K562 (cell line): ENCODE results near the gene DLGAP1. TPM values are rescaled to one million over a fixed set of nuclear protein-coding genes. Genes with fewer than 3 reads are reported as not detected.

Experiments used
- ATAC-seq: fragments of 200-7000 bp; cut with Tn5 transposase; 3 replicates; pipeline ENCODE4 v1.9.1; 2020; ENCODE audit warnings: moderate library complexity
- BruUV-seq: library from RNA; stranded (reverse); fragments of 400-500 nt; replicated peaks from 2 replicates; lab custom pipeline; 2021; lab: Mats Ljungman, UMichigan
- CTCF ChIA-PET: fragments of 300-600 bp; formaldehyde crosslinking; extraction: SDS; loops from one replicate; lab custom pipeline; 2021; ENCODE audit warnings: low intra/inter-chr PET ratio; lab: Yijun Ruan, JAX
- POLR2A ChIA-PET: fragments of 300-600, 350-650 bp; sonication (Branson Sonifier 250); formaldehyde crosslinking; extraction: SDS; loops from one replicate; lab custom pipeline; 2021; ENCODE audit warnings: antibody characterized with exemption, inconsistent platforms; lab: Yijun Ruan, JAX
- DNase-seq, 4 experiments: peaks; one replicate each; pipeline versions ENCODE4 v3.0.0 to v3.0.0-alpha.2; 2011 to 2018; ENCODE audit warnings: low spot score in 3 of 4, mixed read lengths in 3 of 4; ENCODE audit errors: extremely low read depth in 1 of 4
- FAIRE-seq: peaks from 2 replicates; lab custom pipeline; 2011; peaks lifted over from hg19 to GRCh38; lab: Jason Lieb, UNC
- H2AFZ ChIP-seq: 2 replicates; pipeline ENCODE4 v1.6.0; 2011; ENCODE audit warnings: low read depth, low read length, control low read depth, inconsistent platforms
- H3K27ac ChIP-seq: fragments of 200-600 bp; 3 replicates; pipeline ENCODE4 v1.8.0; 2011; ENCODE audit warnings: low read depth, mild to moderate bottlenecking, control low read depth, inconsistent platforms, low read length, moderate library complexity, mixed read lengths; ENCODE audit errors: extremely low read depth
- H3K27me3 ChIP-seq, 2 experiments: fragments of 300-600 bp in 1 of 2; 2 replicates in 1 of 2; 3 replicates in 1 of 2; pipeline versions ENCODE4 v1.6.0 to v1.8.0; 2011; ENCODE audit warnings: inconsistent platforms in 2 of 2, low read length in 2 of 2, mild to moderate bottlenecking in 1 of 2, mixed read lengths in 1 of 2, moderate library complexity in 1 of 2; ENCODE audit not compliant: control insufficient read depth in 2 of 2, insufficient read depth in 2 of 2
- H3K36me3 ChIP-seq: fragments of 300-600 bp; 3 replicates; pipeline ENCODE4 v1.8.0; 2011; ENCODE audit warnings: mild to moderate bottlenecking, low read length, inconsistent platforms; ENCODE audit not compliant: control insufficient read depth, insufficient read depth
- H3K4me1 ChIP-seq, 2 experiments: fragments of 200-600 bp in 1 of 2; replicated peaks in 1 of 2; 2 replicates in 1 of 2; 3 replicates in 1 of 2; pipeline versions ENCODE4 v1.5.1 to v1.8.0; 2011; ENCODE audit warnings: inconsistent platforms in 2 of 2, low read length in 2 of 2, mild to moderate bottlenecking in 1 of 2, mixed read lengths in 1 of 2, moderate library complexity in 1 of 2; ENCODE audit not compliant: control insufficient read depth in 2 of 2, insufficient read depth in 2 of 2
- H3K4me2 ChIP-seq: 2 replicates; pipeline ENCODE4 v1.6.1; 2011; ENCODE audit warnings: low read length, control low read depth, inconsistent platforms, mixed read lengths; ENCODE audit not compliant: insufficient read depth
- H3K4me3 ChIP-seq: fragments of 200-600 bp; sonication (generic), shearing (Covaris generic); 2 replicates; pipeline ENCODE4 v1.5.1; 2016; ENCODE audit warnings: control low read depth, inconsistent platforms
- H3K79me2 ChIP-seq: fragments of 200-600 bp; 3 replicates; pipeline ENCODE4 v1.8.0; 2011; ENCODE audit warnings: low read length, inconsistent platforms; ENCODE audit not compliant: control insufficient read depth, insufficient read depth
- H3K9ac ChIP-seq, 2 experiments: 2 replicates each; pipeline versions ENCODE4 v1.6.0 to v1.6.1; 2011; ENCODE audit warnings: low read depth in 2 of 2, low read length in 2 of 2, control low read depth in 1 of 2, inconsistent platforms in 1 of 2, mild to moderate bottlenecking in 1 of 2, mixed read lengths in 1 of 2; ENCODE audit not compliant: insufficient read depth in 1 of 2
- H3K9me1 ChIP-seq: one replicate; pipeline ENCODE4 v1.6.0; 2011; ENCODE audit warnings: inconsistent platforms, mild to moderate bottlenecking, low read length, moderate library complexity; ENCODE audit not compliant: control insufficient read depth, insufficient read depth
- H3K9me3 ChIP-seq: replicated peaks from 2 replicates; pipeline ENCODE4 v1.5.1; 2011; ENCODE audit warnings: low read depth, low read length, inconsistent platforms; ENCODE audit not compliant: control insufficient read depth, insufficient read depth
- H4K20me1 ChIP-seq: replicated peaks from 2 replicates; pipeline ENCODE4 v1.6.1; 2011; ENCODE audit warnings: low read length, inconsistent platforms, mixed read lengths; ENCODE audit not compliant: control insufficient read depth, insufficient read depth
- CEBPB ChIP-seq: fragments of 450-650 bp; IDR thresholded peaks from 2 replicates; pipeline ENCODE4 v1.6.1; 2016; ENCODE audit warnings: missing genetic modification characterization, missing compliant biosample characterization
- CEBPG ChIP-seq, 3 experiments: fragments of 200-800 bp in 1 of 3; sonication (Bioruptor generic) in 1 of 3; sonication (generic) in 1 of 3; formaldehyde crosslinking in 1 of 3; IDR thresholded peaks in 2 of 3; conservative IDR thresholded peaks in 1 of 3; 2 replicates each; pipeline versions ENCODE4 v1.6.1 to v1.8.0; 2016 to 2022; ENCODE audit warnings: missing compliant biosample characterization in 2 of 3, missing genetic modification characterization in 2 of 3, mild to moderate bottlenecking in 1 of 3, missing genetic modification reagents in 1 of 3
- CSDE1 ChIP-seq, 2 experiments: fragments of 450-650 bp; IDR thresholded peaks; 2 replicates each; pipeline ENCODE4 v1.6.1; 2016; ENCODE audit warnings: mild to moderate bottlenecking in 1 of 2
- ESRRB ChIP-seq: fragments of 250-450 bp; sonication (Bioruptor Pico); IDR thresholded peaks from 2 replicates; pipeline ENCODE4 v1.5.0; 2020; ENCODE audit warnings: mild to moderate bottlenecking, moderate library complexity, borderline replicate concordance
- PRMT5 ChIP-seq: sonication (generic); formaldehyde crosslinking; IDR thresholded peaks from 2 replicates; pipeline ENCODE4 v1.5.0; 2020; ENCODE audit warnings: missing genetic modification reagents
- TEAD4 ChIP-seq, 2 experiments: sonication (generic) in 1 of 2; formaldehyde crosslinking in 1 of 2; IDR thresholded peaks; 2 replicates each; pipeline versions ENCODE4 v1.6.1 to v1.8.0; 2012 to 2022; ENCODE audit warnings: borderline replicate concordance in 1 of 2, inconsistent platforms in 1 of 2, low read length in 1 of 2, mild to moderate bottlenecking in 1 of 2, missing genetic modification reagents in 1 of 2
- TRIM24 ChIP-seq, 2 experiments: fragments of 450-650 bp; IDR thresholded peaks; 2 replicates each; pipeline ENCODE4 v1.6.1; 2016
- ZFX ChIP-seq: sonication (generic); formaldehyde crosslinking; IDR thresholded peaks from 2 replicates; pipeline ENCODE4 v1.8.0; 2022; ENCODE audit warnings: mild to moderate bottlenecking, missing genetic modification reagents, moderate library complexity
- ZNF253 ChIP-seq: fragments of 250-450 bp; sonication (Bioruptor Pico); conservative IDR thresholded peaks from 2 replicates; pipeline ENCODE4 v1.6.1; 2021; ENCODE audit warnings: mild to moderate bottlenecking
- ZNF347 ChIP-seq: fragments of 450-650 bp; formaldehyde crosslinking; IDR thresholded peaks from 2 replicates; pipeline ENCODE4 v1.4.0; 2020; ENCODE audit warnings: low read depth, mild to moderate bottlenecking, moderate library complexity
- ZNF586 ChIP-seq: fragments of 450-650 bp; formaldehyde crosslinking; conservative IDR thresholded peaks from 2 replicates; pipeline ENCODE4 v1.4.0; 2020; ENCODE audit warnings: mild to moderate bottlenecking, moderate library complexity
- whole genome bisulfite sequencing: fragments of 100-300 bp; shearing (Covaris generic); methylation state at CpG from one replicate; pipeline ENCODE4 v1.1.6; 2016; ENCODE audit warnings: low coverage, mixed read lengths; ENCODE audit not compliant: insufficient coverage; ENCODE audit errors: missing lambda C conversion rate; 5-methylcytosine and 5-hydroxymethylcytosine counted together
- in situ Hi-C: fragments of 300-500 bp; cut with MboI; formaldehyde crosslinking; loops from 4 replicates; pipeline ENCODE4 v1.15.0; 2018; ENCODE audit warnings: inconsistent platforms, mixed read lengths
- intact Hi-C: fragments of 100-400 bp; cut with micrococcal nuclease; formaldehyde crosslinking; loops from 2 replicates; pipeline ENCODE4 v1.14.2; 2022
- polyA plus RNA-seq, 8 experiments: library from polyadenylated mRNA; depleted of rRNA in 4 of 8; stranded (reverse) in 5 of 8; unstranded in 3 of 8; fragments of >200 nt; fragmentation: Nextera tagmentation in 2 of 8; fragmentation: Illumina TruSeq in 1 of 8; extraction: Ambion mirVana in 2 of 8; extraction: Trizol in 1 of 8; gene quantifications; 2 replicates each; pipeline versions ENCODE4 v1.2.1 to v1.2.3, GENCODE V29; 2011 to 2014; ENCODE audit warnings: inconsistent platforms in 1 of 8, missing spikeins in 1 of 8
- total RNA-seq, 7 experiments: library from RNA; depleted of rRNA in 6 of 7; stranded (reverse); fragments of >200 nt in 6 of 7; fragmentation: Illumina TruSeq in 2 of 7; extraction: Trizol in 2 of 7; gene quantifications; 2 replicates each; pipeline versions ENCODE4 v1.2.1 to v1.2.3, GENCODE V29; 2011 to 2021; ENCODE audit warnings: low replicate concordance in 1 of 7
- TF ChIP-seq, protein P1 (sequence below): sonication (generic); formaldehyde crosslinking; IDR thresholded peaks from 2 replicates; pipeline ENCODE4 v1.9.0; 2022; ENCODE audit warnings: mild to moderate bottlenecking, missing genetic modification reagents

DLGAP1 gene
- total and polyA plus RNA-seq, 9 of the 15 experiments (the other 6 are each of a cell fraction or from before 2014, with no cell fraction given): 0.04 to 0.22 (median 0.08) TPM

DNA sequence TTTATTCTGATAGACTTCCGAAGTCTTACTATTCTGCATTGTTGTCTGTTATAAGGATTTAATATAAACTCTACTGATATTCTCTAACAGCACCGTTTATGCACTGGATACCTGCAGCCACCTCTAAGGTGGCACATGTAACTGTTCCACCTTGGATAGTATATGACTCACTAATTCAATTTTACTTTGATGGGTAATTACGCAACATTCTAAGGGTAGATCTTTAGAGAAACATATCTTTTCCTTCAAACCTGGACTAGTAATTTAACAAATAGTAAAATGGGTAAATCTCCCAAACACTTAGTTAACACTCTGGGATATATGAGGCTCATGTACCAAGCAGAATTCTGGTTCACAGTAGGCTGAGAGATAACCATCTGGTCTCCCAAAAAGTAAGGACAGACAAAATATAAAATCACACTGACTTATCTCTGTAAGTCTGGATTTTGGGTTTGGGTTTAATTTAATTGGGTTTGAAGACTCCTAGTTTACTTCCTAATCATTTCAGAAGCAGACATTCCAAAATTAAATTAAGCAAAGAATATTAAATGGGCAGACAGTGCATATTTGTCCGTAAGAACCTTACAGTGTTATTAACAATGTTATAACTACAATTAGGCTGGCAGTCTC, 590.3 kb downstream of the DLGAP1 start:
- Histone ChIP-seq H4K20me1 (no peaks in the 10 kb centered on the region), H3K27ac (no peak overlapping the region), H3K4me2 (no peak overlapping the region), H3K4me1 (no peaks in the 10 kb centered on the region), H3K4me3 (no peak overlapping the region), H3K27me3 (peaks cover 0 to 8% of the 10 kb centered on the region in 2 experiments; a peak in 1 of 5 replicates), H3K36me3 (no peaks in the 10 kb centered on the region), H2AFZ (no peak overlapping the region)
- 1% methylated on average over 4 of the region's 4 CpGs for WGBS
- CTCF ChIA-PET: no interaction called here
- BruUV-seq: no TSS peak
- no peak for DNase-seq
- TF ChIP-seq CSDE1 (IDR thresholded peaks at IDR 0.05): no peak
- no peak for TF ChIP-seq PRMT5 (CRISPR knock-in tag)
- TF ChIP-seq CEBPB (tag): peak; percentile 68
- no peak for TF ChIP-seq CEBPG (CRISPR knock-in tag; IDR thresholded peaks at IDR 0.05)
- TF ChIP-seq CEBPG (tag; conservative IDR thresholded peaks at IDR 0.05 in 1 of 2, IDR thresholded peaks at IDR 0.05 in 1 of 2): peak; percentile 34 to 87; a peak in 3 of 4 replicates
- TF ChIP-seq, all 486 proteins: peak for 2
- ATAC-seq: no peak
- in situ Hi-C loops (loop anchor here (5.0 kb wide), 1 partner anchor 587 kb away; no protein-coding TSS in a partner anchor), intact Hi-C loops (loop anchor here (5.0 kb wide), 1 partner anchor 133 kb away; no protein-coding TSS in a partner anchor)
- no peaks in the 10 kb centered on the region for H3K9me3 ChIP-seq
- H3K9ac ChIP-seq: no peak overlapping the region
- no peaks in the 10 kb centered on the region for H3K9me1 ChIP-seq
- POLR2A ChIA-PET: no interaction called here
- H3K79me2 ChIP-seq: no peaks in the 10 kb centered on the region
- FAIRE-seq: no peak

GRCh38 chr18:3863593-3863992, 591.5 kb downstream of the DLGAP1 start:
- Histone ChIP-seq H2AFZ (no peak overlapping the region), H3K79me2 (no peaks in the 10 kb centered on the region), H3K36me3 (no peaks in the 10 kb centered on the region), H3K27ac (no peak overlapping the region), H4K20me1 (no peaks in the 10 kb centered on the region), H3K4me3 (no peak overlapping the region), H3K27me3 (peaks cover 0 to 8% of the 10 kb centered on the region in 2 experiments; a peak in 1 of 5 replicates), H3K9me1 (no peaks in the 10 kb centered on the region), H3K9me3 (no peaks in the 10 kb centered on the region), H3K9ac (no peak overlapping the region), H3K4me2 (no peak overlapping the region), H3K4me1 (no peaks in the 10 kb centered on the region)
- ChIA-PET POLR2A (interaction anchor here (0.6 kb wide), 1 partner anchor 8 kb away, joined by 3 read pairs; no protein-coding TSS in a partner anchor), CTCF (no interaction called here)
- ATAC-seq (no peak), DNase-seq (no peak), FAIRE-seq (no peak)
- no TSS peak for BruUV-seq
- 2% methylated on average over 4 of the region's 4 CpGs for WGBS
- in situ Hi-C loops: no loop called here
- intact Hi-C loops: no loop called here
- TF ChIP-seq, protein P1, sequence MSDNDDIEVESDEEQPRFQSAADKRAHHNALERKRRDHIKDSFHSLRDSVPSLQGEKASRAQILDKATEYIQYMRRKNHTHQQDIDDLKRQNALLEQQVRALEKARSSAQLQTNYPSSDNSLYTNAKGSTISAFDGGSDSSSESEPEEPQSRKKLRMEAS (CRISPR knock-in tag): no peak
- TF ChIP-seq ZNF347 (no peak), ESRRB (no peak), ZNF586 (CRISPR knock-in tag) (no peak), ZFX (CRISPR knock-in tag) (no peak), TEAD4 (IDR thresholded peaks at IDR 0.05; ENCODE audit: low read length) (no peak), TEAD4 (CRISPR knock-in tag; IDR thresholded peaks at IDR 0.05; ENCODE audit: borderline replicate concordance) (no peak), ZNF253 (CRISPR knock-in tag) (no peak), TRIM24 (IDR thresholded peaks at IDR 0.05) (no peak)
